Airway epithelial cell (primary cell): ENCODE measurements around the gene DNAJC17. TPM values are rescaled to one million over a fixed set of nuclear protein-coding genes. Genes with fewer than 3 reads are reported as not detected.

ENCODE experiments used
- total RNA-seq: library from RNA; depleted of rRNA; stranded (reverse); fragments of >200 nt; gene quantifications from 2 replicates; pipeline ENCODE4 v1.2.3, GENCODE V29; 2015

DNAJC17 gene, protein sequence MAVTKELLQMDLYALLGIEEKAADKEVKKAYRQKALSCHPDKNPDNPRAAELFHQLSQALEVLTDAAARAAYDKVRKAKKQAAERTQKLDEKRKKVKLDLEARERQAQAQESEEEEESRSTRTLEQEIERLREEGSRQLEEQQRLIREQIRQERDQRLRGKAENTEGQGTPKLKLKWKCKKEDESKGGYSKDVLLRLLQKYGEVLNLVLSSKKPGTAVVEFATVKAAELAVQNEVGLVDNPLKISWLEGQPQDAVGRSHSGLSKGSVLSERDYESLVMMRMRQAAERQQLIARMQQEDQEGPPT
- 21.7 and 28.5 TPM in 2 replicates for total RNA-seq

DNA sequence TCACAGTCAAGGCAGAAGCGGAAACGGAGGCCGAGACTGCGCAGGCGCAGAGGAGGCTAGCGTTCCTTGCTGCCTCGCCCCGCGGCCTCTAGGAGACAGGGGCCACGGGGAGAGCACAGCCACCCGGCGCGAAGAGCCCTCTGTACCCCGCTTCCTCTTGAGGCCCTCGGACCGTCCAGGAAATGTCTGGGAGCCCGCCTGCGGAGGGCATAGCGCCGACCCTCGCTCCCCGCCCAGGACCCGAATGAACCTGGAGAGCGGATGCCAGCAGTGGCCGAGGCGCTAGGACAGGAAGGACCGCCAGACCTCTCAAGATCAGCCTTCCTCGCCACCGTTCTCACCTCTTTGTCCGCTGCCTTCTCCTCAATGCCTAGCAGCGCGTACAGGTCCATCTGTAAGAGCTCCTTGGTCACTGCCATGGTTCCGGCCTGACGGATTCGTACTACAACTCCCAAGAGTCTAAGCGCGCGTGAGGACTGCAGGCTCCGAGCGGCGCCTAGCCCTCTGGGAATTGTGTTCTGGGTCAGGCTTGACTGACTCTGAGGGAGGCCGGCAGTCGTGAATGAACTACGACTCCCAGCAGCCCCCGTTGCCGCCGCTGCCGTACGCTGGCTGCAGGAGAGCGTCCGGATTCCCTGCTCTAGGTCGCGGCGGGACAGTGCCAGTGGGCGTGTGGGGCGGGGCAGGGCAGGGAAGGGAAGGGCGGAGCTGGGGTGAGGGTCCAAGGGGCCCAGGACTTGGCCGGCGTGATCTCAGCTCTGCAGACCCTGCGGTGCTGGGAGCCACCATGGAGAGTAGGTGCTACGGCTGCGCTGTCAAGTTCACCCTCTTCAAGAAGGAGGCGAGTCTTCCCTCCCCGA, at the start of gene DNAJC17, which contains the start of gene ZFYVE19:
TSS of gene DNAJC17 (minus strand) at position 446 of the 860 bp plus-strand sequence. CDS start at position 419, 27 bp downstream.
TSS of gene ZFYVE19 (plus strand) at position 62 of the 860 bp plus-strand sequence. CDS start at position 563, 501 bp downstream.

DNA sequence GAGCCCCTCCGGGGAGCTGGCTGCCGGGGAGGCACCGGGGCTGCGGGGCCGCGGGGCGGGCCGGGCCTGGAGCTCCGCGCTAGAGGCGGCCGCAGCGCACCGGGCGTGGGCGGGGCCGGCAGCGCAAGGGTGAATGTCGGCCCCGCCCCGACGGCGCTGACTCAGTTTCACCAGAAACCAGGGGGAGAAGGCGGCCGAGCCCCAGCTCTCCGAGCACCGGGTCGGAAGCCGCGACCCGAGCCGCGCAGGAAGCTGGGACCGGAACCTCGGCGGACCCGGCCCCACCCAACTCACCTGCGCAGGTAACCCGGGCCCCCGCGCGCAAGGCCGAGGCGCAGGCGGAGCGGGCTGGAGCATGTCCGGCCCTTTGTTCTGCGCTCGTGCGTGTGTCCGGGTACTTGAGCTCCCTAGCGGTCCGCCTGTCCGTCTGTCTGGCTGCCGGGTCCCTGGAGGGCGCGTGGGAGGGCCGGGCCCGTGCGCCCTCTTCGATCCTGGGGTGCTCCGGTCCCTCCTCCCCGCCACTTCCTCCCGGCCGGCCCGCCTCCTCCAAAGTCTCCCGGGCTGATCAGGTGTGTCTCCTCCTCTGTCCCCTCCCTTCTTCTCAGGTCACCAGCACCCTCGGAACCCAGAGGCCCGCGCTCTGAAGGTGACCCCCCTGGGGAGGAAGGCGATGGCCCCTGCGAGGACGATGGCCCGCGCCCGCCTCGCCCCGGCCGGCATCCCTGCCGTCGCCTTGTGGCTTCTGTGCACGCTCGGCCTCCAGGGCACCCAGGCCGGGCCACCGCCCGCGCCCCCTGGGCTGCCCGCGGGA, 36.8 kb upstream of the DNAJC17 start, which contains the start of gene SPINT1:
TSS of gene SPINT1 (plus strand) at position 164 of the 811 bp plus-strand sequence. CDS start at position 671, 507 bp downstream.

DNA sequence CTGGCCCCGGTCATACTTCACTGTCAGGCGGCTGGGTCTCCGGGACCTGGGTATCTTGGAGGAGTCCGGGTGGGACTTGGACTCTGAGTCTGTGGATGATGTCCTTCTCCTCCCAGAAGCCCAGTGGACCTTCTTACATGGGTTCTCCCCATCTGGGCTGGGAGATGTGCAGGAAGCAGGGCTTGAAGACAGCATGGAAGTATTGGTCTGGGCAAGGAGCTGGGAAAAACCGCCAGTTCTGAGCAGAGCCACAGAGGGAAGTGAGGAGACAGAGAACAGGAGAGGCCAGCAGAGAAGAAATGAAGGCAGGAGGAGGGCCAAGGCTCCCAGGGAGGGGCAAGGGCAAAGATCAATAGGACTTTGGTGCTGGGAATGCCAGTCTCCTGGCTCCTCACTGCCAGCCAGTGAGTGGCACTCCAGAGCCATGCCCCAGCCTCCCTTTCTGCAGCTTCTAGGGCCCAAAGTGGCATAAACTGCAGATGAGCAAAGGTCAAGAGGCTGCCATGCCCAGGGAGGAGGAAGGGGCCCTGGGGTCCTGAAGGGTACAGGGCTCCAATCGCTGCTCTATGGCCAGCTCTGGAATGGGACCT, 21.3 kb upstream of the DNAJC17 start, which contains the start of gene PPP1R14D:
TSS of gene PPP1R14D (minus strand) at position 262 of the 590 bp plus-strand sequence. CDS start at position 195, 67 bp downstream.

DNA sequence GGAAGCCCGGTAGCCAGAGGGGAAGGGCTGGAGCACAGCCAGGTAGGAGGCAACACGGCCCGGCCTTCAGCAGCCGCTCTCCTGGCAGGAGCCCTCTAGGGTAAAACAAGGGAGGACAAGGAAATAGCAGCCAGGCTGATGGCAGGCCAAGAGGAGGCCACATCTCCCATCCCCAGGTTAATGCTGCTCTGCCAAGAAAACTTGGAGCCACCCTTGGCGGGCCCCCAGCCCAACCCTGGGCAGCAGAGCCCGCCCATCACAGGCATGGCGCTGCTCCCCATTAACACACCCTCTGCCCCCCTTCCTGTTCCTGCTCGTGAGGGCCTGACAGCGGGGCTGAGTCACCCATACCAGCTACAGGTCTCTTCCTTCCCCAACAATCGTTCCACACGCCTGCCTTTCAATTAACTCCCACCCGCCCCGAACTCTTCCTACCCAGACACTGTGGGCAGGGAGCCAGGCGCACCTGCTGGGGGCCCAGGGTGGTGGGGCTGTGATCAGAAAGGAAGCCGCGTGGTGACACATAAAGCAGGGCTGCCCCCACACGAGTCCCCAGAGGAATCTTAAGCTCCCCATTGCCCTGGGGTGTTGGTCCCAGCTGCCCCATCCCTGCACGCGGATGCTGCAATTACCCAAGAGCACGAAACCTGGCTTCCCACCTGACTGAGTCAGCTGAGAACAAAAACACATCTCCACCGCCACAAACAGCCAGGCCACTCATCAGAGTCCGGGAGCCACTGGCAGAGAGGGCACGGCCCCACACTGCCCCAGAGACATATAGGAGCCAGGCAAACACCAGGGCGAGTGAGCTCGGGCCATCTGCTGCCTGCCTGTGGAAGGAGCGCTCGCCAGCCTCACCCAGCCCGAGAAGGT, 37.8 kb downstream of the DNAJC17 start, which contains the start of gene C15orf62:
TSS of gene C15orf62 (plus strand) at position 707 of the 873 bp plus-strand sequence. CDS start 516 bp downstream, outside the sequence.

DNA sequence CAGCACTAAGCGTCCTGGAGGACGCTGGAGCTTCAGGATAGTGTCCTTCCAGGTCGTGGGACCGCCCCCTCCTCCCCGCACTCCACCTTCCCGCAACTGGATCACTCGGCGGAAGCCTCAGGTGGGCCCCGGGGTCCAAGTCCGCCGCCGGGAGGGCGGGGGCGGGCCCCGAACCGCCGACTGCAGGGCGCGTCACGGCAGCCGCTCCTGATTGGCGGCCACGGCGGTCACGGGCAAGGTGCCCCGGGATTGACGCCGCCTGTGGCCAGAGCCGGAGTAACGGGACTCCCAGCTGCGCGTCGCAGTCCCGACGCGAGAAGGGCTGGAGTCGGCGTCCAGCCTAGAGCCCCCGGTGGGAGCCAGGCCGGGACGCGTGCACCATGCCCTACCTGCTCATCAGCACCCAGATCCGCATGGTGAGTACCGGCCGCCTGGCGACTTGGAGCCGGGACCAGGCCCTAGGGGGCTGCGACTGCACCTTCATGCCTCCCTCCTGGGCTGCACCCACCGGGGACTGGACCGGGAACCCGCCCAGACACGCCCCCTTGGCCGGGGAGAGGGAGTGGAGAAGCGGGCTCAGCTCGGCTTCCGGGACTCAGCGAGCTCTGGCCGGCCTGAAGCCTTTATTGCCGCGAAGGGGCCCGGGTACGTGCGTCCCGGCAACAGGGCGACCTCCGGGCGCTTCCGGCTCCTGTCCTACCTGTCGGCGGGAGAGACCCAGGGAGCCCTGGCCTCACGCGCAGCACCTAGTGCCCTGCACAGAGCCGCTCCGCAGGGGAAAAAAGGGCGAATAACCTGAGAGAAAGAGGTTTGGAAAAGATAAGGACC, 43.3 kb downstream of the DNAJC17 start, which contains the start of gene GCHFR:
TSS of gene GCHFR (plus strand) at position 268 of the 828 bp plus-strand sequence. CDS start at position 381, 113 bp downstream.

DNA sequence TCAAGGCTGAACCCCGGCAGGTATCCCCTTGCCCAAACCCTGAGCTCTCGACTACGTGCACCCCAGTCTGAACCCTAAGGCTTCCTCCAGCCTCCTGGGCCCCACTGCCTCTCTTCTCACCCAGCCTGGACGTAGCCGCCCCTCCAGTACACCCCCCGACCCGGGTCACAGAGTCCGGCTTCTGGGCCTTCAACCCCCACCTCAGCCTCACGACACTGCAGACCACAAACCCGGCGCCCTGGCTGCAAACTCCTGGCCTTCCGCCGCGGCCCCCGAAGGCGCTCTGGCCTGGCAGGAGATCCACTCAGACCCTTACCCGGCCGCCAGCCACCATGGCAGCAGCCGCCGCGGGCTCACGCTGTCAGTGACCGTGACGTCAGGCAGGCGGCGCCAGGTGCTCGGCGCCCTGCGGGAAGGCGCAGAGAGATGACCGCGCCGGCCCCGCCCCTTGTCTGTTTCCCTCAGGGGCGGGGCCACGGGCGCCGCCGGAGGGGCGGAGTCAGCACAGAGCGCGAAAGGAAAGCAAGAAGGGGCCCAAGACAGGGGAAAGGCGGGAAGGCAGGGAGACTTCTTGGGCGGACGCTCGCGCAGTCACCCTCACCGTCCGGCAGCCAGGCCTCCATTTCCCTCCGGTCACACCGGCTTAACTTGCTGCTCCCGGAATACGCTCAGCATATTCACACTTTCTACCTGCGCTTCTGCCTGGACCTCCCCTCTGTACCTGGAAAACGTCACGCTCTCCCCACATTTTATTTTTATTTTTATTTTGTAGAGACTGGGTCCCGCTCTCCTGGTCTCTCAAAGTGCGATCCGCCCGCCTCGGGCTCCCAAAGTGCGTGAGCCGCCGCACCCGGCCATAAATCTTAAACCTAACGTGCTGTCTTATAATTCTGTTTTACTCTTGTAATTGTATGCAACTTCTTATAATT, 52.1 kb downstream of the DNAJC17 start, which contains the start of gene RMDN3:
TSS of gene RMDN3 (minus strand) at position 372 of the 929 bp plus-strand sequence. CDS start 471 bp downstream, outside the sequence.

Other genes with a start within 250 kb of the DNAJC17 start
- gene CCDC32, start 242.4 kb downstream of the DNAJC17 start, total RNA-seq, result 8.0 and 17.8 TPM in 2 replicates
- 13.7 and 16.2 TPM in 2 replicates for gene RPUSD2, start 238.2 kb downstream of the DNAJC17 start, total RNA-seq
- 12.6 and 20.0 TPM in 2 replicates for gene KNL1, start 213.2 kb downstream of the DNAJC17 start, total RNA-seq
- gene RAD51, start 112.3 kb downstream of the DNAJC17 start, total RNA-seq, result 10.8 and 13.8 TPM in 2 replicates
- gene RMDN3, start 52.2 kb downstream of the DNAJC17 start, total RNA-seq, result 22.3 and 29.5 TPM in 2 replicates
- gene GCHFR, start 43.4 kb downstream of the DNAJC17 start, total RNA-seq, result 22.6 and 29.3 TPM in 2 replicates
- 0.99 and 2.4 TPM in 2 replicates for gene C15orf62, start 37.5 kb downstream of the DNAJC17 start, total RNA-seq
- gene ZFYVE19, start 384 bp downstream of the DNAJC17 start, total RNA-seq, result 39.2 and 39.7 TPM in 2 replicates
- not detected in 2 replicates for gene PPP1R14D, start 21.2 kb upstream of the DNAJC17 start, total RNA-seq
- 330 and 346 TPM in 2 replicates for gene SPINT1, start 36.6 kb upstream of the DNAJC17 start, total RNA-seq
- 52.2 and 61.1 TPM in 2 replicates for gene RHOV, start 66.8 kb upstream of the DNAJC17 start, total RNA-seq
- gene VPS18, start 87.0 kb upstream of the DNAJC17 start, total RNA-seq, result 30.6 and 33.9 TPM in 2 replicates
- gene DLL4, start 121.9 kb upstream of the DNAJC17 start, total RNA-seq, result 0.35 TPM in 1 of 2 replicates, not detected in the other
- gene CHAC1, start 146.0 kb upstream of the DNAJC17 start, total RNA-seq, result 5.9 and 10.5 TPM in 2 replicates